Osteocyte (in vitro differentiated cells): ENCODE data around the gene TRIM56. TPM values are rescaled to one million over a fixed set of nuclear protein-coding genes. Genes with fewer than 3 reads are reported as not detected.

Source experiments
- DNase-seq: peaks from one replicate; pipeline ENCODE4 v3.0.0; 2021; ENCODE audit warnings: mixed read lengths; ENCODE audit not compliant: unreplicated experiment; ENCODE audit errors: extremely low spot score
- H3K27ac Mint-ChIP-seq: one replicate; pipeline ENCODE4 v1.8.0; 2021; ENCODE audit warnings: mild to moderate bottlenecking, mixed read lengths; ENCODE audit not compliant: unreplicated experiment
- H3K27me3 Mint-ChIP-seq: one replicate; pipeline ENCODE4 v1.8.0; 2021; ENCODE audit warnings: mixed read lengths; ENCODE audit not compliant: unreplicated experiment
- H3K36me3 Mint-ChIP-seq: one replicate; pipeline ENCODE4 v1.8.0; 2021; ENCODE audit warnings: mixed read lengths; ENCODE audit not compliant: unreplicated experiment
- H3K4me1 Mint-ChIP-seq: one replicate; pipeline ENCODE4 v1.8.0; 2021; ENCODE audit warnings: mixed read lengths; ENCODE audit not compliant: unreplicated experiment
- H3K4me3 Mint-ChIP-seq: one replicate; pipeline ENCODE4 v1.8.0; 2021; ENCODE audit warnings: mild to moderate bottlenecking, moderate library complexity, mixed read lengths; ENCODE audit not compliant: unreplicated experiment
- H3K9me3 Mint-ChIP-seq: one replicate; pipeline ENCODE4 v1.8.0; 2021; ENCODE audit warnings: mixed read lengths; ENCODE audit not compliant: unreplicated experiment
- CTCF ChIP-seq: fragments of 200-600 bp; sonication (generic); IDR thresholded peaks from 2 replicates; pipeline ENCODE4 v1.5.0; 2021; ENCODE audit warnings: antibody characterized with exemption, mild to moderate bottlenecking, moderate library complexity
- total RNA-seq: library from RNA; stranded (reverse); gene quantifications from 2 replicates; pipeline ENCODE4 v1.2.1, GENCODE V29; 2021

TRIM56 gene
- total RNA-seq, 1 donor from 2014 or later, result 42.2 TPM

DNA sequence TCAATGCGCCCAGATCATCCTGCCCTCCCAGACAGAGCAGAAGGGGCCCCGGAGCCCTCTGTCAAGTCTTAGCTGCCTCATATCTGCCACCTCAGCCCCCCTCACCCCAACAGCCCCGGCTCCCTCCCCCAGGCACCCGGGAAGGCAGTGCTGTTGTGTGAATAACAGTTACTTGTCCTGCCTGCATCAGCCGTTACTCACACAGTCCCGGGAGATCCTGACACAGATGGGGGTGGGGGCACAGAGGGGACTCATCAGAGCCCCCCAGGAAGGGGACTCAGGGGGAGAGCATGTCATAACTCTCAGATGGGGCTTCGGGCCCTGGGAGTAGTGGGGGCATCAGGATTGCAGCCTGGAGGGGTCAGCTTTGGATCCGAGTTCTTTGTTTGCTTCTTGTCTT is 29.2 kb downstream of the TRIM56 start:
- Mint-ChIP-seq H3K27me3 (no peaks in the 10 kb centered on the region), H3K9me3 (no peaks in the 10 kb centered on the region), H3K27ac (peak overlapping the region; percentile 75), H3K4me3 (no peak overlapping the region), H3K36me3 (no peaks in the 10 kb centered on the region), H3K4me1 (peaks cover 68% of the 10 kb centered on the region)
- DNase-seq, result no peak
- no peak for TF ChIP-seq CTCF

- TF ChIP-seq CTCF, result no peak
- H3K4me3 Mint-ChIP-seq, result no peak overlapping the region
- H3K9me3 Mint-ChIP-seq, result no peaks in the 10 kb centered on the region
- DNase-seq, result no peak
- H3K27me3 Mint-ChIP-seq, result no peaks in the 10 kb centered on the region
- no peaks in the 10 kb centered on the region for H3K36me3 Mint-ChIP-seq
- H3K27ac Mint-ChIP-seq, result peak overlapping the region; percentile 47
- peaks cover 71% of the 10 kb centered on the region for H3K4me1 Mint-ChIP-seq
Measured at GRCh38 chr7:101115215-101115614, 29.9 kb downstream of the TRIM56 start.

- Mint-ChIP-seq H3K9me3 (no peaks in the 10 kb centered on the region), H3K4me3 (no peak overlapping the region), H3K4me1 (peaks cover 68% of the 10 kb centered on the region), H3K27ac (peak overlapping the region; percentile 92), H3K27me3 (no peaks in the 10 kb centered on the region), H3K36me3 (no peaks in the 10 kb centered on the region)
- no peak for DNase-seq
- no peak for TF ChIP-seq CTCF
Measured at GRCh38 chr7:101116898-101117297, 31.6 kb downstream of the TRIM56 start.

DNA sequence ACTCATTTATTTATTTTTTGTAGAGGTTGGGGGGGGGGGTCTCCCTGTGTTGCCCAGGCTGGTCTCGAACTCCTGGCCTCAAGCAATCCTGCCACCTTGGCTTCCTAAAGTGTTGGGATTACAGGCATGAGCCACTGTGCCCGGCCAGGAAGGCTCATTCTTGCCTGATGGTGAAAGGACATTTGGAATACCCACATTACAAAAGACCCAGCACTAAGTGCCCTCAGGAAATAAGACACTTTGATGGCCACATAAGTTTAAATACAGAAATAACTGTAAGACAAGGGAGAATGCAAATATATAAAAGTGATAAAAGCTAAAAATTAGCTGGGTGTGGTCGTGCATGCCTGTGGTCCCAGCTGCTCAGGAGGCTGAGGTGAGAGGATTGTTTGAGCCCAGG is 33.6 kb downstream of the TRIM56 start:
- DNase-seq, result no peak
- Mint-ChIP-seq H3K27ac (peak overlapping the region; percentile 92), H3K4me3 (no peak overlapping the region), H3K9me3 (no peaks in the 10 kb centered on the region), H3K4me1 (peaks cover 73% of the 10 kb centered on the region), H3K27me3 (no peaks in the 10 kb centered on the region), H3K36me3 (no peaks in the 10 kb centered on the region)
- no peak for TF ChIP-seq CTCF

DNA sequence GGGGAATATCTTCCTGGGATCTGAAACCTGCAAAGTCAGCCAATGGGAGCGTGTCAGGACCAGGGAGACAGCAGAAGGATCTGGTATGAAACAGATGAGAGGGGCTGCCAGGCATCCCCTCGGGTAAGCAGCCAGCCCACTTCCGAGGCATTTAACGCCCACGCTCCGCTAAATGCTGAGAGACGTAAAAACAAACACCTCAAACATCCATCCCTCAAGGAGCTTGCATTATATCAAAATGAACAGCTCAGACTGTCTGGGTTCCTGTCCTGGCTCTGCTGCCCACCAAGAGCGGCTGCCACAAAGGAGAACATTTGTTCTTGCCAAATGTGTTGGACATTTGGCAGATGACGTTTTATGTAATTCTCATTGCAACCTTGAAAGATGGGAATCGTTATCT is 34.6 kb downstream of the TRIM56 start:
- Mint-ChIP-seq H3K4me1 (peaks cover 72% of the 10 kb centered on the region), H3K36me3 (no peaks in the 10 kb centered on the region), H3K4me3 (no peak overlapping the region), H3K27ac (peak overlapping the region; percentile 92), H3K9me3 (no peaks in the 10 kb centered on the region), H3K27me3 (no peaks in the 10 kb centered on the region)
- no peak for TF ChIP-seq CTCF
- no peak for DNase-seq
